Measurements from ENCODE around the gene LRRC75A. TPM values are rescaled to one million over a fixed set of nuclear protein-coding genes. Genes with fewer than 3 reads are reported as not detected.

Gene LRRC75A
- total and polyA plus RNA-seq, 2 experiments from 2014 or later = 5.3 to 26.2 TPM

DNA sequence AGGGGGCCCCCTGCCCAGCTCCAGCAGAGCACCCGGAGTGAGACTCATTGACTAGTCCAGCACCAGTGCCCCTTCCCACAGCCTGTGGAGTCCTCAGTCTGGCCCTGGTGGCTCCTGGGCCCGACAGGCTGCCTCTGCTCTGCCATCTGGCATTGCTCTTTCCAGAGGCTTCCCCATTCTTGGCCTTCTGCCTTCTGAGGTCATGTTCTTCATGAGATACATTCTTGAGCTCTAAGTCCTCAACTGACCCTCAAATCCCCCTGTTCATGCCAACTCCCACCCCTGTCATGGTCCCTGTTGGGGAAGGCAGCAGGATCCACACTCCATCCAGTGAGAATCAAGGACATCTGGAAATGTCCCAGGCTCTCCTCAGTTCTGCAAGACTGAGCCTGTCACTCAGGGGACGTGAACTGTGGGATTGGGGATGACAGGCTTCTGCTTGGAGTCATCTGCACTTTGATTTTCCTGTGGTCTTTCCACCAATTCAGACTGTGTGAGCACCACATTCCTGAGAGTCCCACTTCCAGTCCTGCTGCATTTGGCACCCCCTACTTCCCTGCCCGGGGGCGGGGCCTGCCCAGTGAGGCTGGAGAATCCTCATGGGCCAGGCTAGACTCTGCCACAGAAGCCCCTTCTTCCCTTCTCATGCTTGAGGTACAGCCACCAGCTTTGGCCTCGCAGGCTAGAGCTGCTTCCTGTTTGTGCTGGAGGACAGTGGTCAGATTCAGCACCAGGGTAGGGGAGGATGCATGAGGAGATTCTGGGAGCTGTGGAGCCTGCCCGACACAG is 73.9 kb downstream of the LRRC75A start:
- Mint-ChIP-seq H3K4me1 (peaks cover 22% of the 10 kb centered on the region; the same call in 2 of the 3 replicates), H3K36me3 (ENCODE audit: low read depth) (no peaks in the 10 kb centered on the region), H3K4me3 (no peak overlapping the region), H3K27me3 (ENCODE audit: insufficient read depth, low read depth, poor library complexity) (peaks cover 13% of the 10 kb centered on the region), H3K27ac (no peak overlapping the region), H3K9me3 (no peaks in the 10 kb centered on the region)
- Histone ChIP-seq H3K4me1 (ENCODE audit: insufficient read depth) (peaks cover 5% of the 10 kb centered on the region; the same call in 1 of the 2 replicates), H4K20me1 (replicated peaks; ENCODE audit: insufficient read depth) (no peaks in the 10 kb centered on the region), H3K4me2 (no peak overlapping the region), H3F3A (replicated peaks; ENCODE audit: low read depth) (no peaks in the 10 kb centered on the region), H2AFZ (no peak overlapping the region), H3K27me3 (ENCODE audit: insufficient read depth) (no peaks in the 10 kb centered on the region), H3K79me2 (replicated peaks; ENCODE audit: insufficient read depth) (no peaks in the 10 kb centered on the region), H3K9me2 (ENCODE audit: insufficient read depth) (peaks cover 3% of the 10 kb centered on the region; the same call in 1 of the 2 replicates), H3K36me3 (ENCODE audit: insufficient read depth) (no peaks in the 10 kb centered on the region), H3K4me3 (no peak overlapping the region), H3K27ac (ENCODE audit: low read depth) (no peak overlapping the region)
- peak; percentile 8; the same call in 1 of the 3 replicates for ATAC-seq
- no peak for DNase-seq (ENCODE audit: low spot score)
- no peak for TF ChIP-seq POLR2AphosphoS5 (IDR thresholded peaks at IDR 0.05; ENCODE audit: low read depth)
- TF ChIP-seq EZH2phosphoT487 (IDR thresholded peaks at IDR 0.05; ENCODE audit: unreplicated experiment) = no peak
- TF ChIP-seq, protein P1, sequence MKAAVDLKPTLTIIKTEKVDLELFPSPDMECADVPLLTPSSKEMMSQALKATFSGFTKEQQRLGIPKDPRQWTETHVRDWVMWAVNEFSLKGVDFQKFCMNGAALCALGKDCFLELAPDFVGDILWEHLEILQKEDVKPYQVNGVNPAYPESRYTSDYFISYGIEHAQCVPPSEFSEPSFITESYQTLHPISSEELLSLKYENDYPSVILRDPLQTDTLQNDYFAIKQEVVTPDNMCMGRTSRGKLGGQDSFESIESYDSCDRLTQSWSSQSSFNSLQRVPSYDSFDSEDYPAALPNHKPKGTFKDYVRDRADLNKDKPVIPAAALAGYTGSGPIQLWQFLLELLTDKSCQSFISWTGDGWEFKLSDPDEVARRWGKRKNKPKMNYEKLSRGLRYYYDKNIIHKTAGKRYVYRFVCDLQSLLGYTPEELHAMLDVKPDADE (IDR thresholded peaks at IDR 0.05) = no peak
- no peak for TF ChIP-seq NANOG (IDR thresholded peaks at IDR 0.05; ENCODE audit: borderline replicate concordance)
- TF ChIP-seq, protein P2, sequence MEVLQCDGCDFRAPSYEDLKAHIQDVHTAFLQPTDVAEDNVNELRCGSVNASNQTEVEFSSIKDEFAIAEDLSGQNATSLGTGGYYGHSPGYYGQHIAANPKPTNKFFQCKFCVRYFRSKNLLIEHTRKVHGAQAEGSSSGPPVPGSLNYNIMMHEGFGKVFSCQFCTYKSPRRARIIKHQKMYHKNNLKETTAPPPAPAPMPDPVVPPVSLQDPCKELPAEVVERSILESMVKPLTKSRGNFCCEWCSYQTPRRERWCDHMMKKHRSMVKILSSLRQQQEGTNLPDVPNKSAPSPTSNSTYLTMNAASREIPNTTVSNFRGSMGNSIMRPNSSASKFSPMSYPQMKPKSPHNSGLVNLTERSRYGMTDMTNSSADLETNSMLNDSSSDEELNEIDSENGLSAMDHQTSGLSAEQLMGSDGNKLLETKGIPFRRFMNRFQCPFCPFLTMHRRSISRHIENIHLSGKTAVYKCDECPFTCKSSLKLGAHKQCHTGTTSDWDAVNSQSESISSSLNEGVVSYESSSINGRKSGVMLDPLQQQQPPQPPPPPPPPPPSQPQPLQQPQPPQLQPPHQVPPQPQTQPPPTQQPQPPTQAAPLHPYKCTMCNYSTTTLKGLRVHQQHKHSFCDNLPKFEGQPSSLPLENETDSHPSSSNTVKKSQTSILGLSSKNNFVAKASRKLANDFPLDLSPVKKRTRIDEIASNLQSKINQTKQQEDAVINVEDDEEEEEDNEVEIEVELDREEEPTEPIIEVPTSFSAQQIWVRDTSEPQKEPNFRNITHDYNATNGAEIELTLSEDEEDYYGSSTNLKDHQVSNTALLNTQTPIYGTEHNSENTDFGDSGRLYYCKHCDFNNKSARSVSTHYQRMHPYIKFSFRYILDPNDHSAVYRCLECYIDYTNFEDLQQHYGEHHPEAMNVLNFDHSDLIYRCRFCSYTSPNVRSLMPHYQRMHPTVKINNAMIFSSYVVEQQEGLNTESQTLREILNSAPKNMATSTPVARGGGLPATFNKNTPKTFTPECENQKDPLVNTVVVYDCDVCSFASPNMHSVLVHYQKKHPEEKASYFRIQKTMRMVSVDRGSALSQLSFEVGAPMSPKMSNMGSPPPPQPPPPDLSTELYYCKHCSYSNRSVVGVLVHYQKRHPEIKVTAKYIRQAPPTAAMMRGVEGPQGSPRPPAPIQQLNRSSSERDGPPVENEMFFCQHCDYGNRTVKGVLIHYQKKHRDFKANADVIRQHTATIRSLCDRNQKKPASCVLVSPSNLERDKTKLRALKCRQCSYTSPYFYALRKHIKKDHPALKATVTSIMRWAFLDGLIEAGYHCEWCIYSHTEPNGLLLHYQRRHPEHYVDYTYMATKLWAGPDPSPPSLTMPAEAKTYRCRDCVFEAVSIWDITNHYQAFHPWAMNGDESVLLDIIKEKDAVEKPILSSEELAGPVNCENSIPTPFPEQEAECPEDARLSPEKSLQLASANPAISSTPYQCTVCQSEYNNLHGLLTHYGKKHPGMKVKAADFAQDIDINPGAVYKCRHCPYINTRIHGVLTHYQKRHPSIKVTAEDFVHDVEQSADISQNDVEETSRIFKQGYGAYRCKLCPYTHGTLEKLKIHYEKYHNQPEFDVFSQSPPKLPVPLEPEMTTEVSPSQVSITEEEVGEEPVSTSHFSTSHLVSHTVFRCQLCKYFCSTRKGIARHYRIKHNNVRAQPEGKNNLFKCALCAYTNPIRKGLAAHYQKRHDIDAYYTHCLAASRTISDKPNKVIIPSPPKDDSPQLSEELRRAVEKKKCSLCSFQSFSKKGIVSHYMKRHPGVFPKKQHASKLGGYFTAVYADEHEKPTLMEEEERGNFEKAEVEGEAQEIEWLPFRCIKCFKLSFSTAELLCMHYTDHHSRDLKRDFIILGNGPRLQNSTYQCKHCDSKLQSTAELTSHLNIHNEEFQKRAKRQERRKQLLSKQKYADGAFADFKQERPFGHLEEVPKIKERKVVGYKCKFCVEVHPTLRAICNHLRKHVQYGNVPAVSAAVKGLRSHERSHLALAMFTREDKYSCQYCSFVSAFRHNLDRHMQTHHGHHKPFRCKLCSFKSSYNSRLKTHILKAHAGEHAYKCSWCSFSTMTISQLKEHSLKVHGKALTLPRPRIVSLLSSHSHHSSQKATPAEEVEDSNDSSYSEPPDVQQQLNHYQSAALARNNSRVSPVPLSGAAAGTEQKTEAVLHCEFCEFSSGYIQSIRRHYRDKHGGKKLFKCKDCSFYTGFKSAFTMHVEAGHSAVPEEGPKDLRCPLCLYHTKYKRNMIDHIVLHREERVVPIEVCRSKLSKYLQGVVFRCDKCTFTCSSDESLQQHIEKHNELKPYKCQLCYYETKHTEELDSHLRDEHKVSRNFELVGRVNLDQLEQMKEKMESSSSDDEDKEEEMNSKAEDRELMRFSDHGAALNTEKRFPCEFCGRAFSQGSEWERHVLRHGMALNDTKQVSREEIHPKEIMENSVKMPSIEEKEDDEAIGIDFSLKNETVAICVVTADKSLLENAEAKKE (CRISPR knock-in tag; IDR thresholded peaks at IDR 0.05) = no peak
- TF ChIP-seq, protein P3, sequence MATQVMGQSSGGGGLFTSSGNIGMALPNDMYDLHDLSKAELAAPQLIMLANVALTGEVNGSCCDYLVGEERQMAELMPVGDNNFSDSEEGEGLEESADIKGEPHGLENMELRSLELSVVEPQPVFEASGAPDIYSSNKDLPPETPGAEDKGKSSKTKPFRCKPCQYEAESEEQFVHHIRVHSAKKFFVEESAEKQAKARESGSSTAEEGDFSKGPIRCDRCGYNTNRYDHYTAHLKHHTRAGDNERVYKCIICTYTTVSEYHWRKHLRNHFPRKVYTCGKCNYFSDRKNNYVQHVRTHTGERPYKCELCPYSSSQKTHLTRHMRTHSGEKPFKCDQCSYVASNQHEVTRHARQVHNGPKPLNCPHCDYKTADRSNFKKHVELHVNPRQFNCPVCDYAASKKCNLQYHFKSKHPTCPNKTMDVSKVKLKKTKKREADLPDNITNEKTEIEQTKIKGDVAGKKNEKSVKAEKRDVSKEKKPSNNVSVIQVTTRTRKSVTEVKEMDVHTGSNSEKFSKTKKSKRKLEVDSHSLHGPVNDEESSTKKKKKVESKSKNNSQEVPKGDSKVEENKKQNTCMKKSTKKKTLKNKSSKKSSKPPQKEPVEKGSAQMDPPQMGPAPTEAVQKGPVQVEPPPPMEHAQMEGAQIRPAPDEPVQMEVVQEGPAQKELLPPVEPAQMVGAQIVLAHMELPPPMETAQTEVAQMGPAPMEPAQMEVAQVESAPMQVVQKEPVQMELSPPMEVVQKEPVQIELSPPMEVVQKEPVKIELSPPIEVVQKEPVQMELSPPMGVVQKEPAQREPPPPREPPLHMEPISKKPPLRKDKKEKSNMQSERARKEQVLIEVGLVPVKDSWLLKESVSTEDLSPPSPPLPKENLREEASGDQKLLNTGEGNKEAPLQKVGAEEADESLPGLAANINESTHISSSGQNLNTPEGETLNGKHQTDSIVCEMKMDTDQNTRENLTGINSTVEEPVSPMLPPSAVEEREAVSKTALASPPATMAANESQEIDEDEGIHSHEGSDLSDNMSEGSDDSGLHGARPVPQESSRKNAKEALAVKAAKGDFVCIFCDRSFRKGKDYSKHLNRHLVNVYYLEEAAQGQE (IDR thresholded peaks at IDR 0.05; ENCODE audit: unreplicated experiment) = no peak
- no peak for TF ChIP-seq ZNF114 (CRISPR knock-in tag; IDR thresholded peaks at IDR 0.05)
- TF ChIP-seq, protein P4, sequence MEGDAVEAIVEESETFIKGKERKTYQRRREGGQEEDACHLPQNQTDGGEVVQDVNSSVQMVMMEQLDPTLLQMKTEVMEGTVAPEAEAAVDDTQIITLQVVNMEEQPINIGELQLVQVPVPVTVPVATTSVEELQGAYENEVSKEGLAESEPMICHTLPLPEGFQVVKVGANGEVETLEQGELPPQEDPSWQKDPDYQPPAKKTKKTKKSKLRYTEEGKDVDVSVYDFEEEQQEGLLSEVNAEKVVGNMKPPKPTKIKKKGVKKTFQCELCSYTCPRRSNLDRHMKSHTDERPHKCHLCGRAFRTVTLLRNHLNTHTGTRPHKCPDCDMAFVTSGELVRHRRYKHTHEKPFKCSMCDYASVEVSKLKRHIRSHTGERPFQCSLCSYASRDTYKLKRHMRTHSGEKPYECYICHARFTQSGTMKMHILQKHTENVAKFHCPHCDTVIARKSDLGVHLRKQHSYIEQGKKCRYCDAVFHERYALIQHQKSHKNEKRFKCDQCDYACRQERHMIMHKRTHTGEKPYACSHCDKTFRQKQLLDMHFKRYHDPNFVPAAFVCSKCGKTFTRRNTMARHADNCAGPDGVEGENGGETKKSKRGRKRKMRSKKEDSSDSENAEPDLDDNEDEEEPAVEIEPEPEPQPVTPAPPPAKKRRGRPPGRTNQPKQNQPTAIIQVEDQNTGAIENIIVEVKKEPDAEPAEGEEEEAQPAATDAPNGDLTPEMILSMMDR (conservative IDR thresholded peaks at IDR 0.05; ENCODE audit: low read depth in 2 of 2) = no peak
- TF ChIP-seq JUNB (IDR thresholded peaks at IDR 0.05; ENCODE audit: unreplicated experiment) = no peak
- TF ChIP-seq EZH2 (IDR thresholded peaks at IDR 0.05; ENCODE audit: low read depth, unreplicated experiment) = no peak
- TF ChIP-seq CREB1 (CRISPR knock-in tag; IDR thresholded peaks at IDR 0.05; ENCODE audit: low read depth) = no peak
- no peak for TF ChIP-seq STAT1 (IDR thresholded peaks at IDR 0.05; ENCODE audit: unreplicated experiment)
- TF ChIP-seq ZNF331 (CRISPR knock-in tag; IDR thresholded peaks at IDR 0.05; ENCODE audit: low read depth) = no peak
